Panc1 (cell line): ENCODE data around the gene CLIP4. TPM values are rescaled to one million over a fixed set of nuclear protein-coding genes. Genes with fewer than 3 reads are reported as not detected.

Source experiments
- ATAC-seq: fragments of 200-7000 bp; cut with Tn5 transposase; 2 replicates; pipeline ENCODE4 v1.9.1; 2020; ENCODE audit warnings: mild to moderate bottlenecking, moderate library complexity
- BruUV-seq: library from RNA; stranded (reverse); fragments of 400-500 nt; replicated peaks from 2 replicates; lab custom pipeline; 2021; lab: Mats Ljungman, UMichigan
- CTCF ChIA-PET: fragments of 300-600 bp; sonication (Branson Sonifier 250); formaldehyde crosslinking; loops from one replicate; lab custom pipeline; 2022; ENCODE audit warnings: antibody characterized with exemption; lab: Charles Lee
- POLR2A ChIA-PET: fragments of 300-600 bp; sonication (Branson Sonifier 250); formaldehyde crosslinking; loops from one replicate; lab custom pipeline; 2022; ENCODE audit warnings: antibody characterized with exemption; lab: Charles Lee
- DNase-seq: peaks from one replicate; pipeline ENCODE4 v3.0.0-alpha.2; 2010; ENCODE audit warnings: low read depth, low spot score
- H3K27ac ChIP-seq: 2 replicates; pipeline ENCODE4 v1.5.1; 2011; ENCODE audit warnings: mild to moderate bottlenecking, low read length, inconsistent platforms
- H3K27me3 ChIP-seq: fragments of 200-500 bp; sonication (Bioruptor generic); 2 replicates; pipeline ENCODE4 v1.6.0; 2014; ENCODE audit warnings: low read length, inconsistent platforms; ENCODE audit not compliant: control insufficient read depth, insufficient read depth
- H3K36me3 ChIP-seq: fragments of 200-500 bp; sonication (Bioruptor generic); 2 replicates; pipeline ENCODE4 v1.5.1; 2014; ENCODE audit warnings: inconsistent platforms, mild to moderate bottlenecking, low read length, moderate library complexity; ENCODE audit not compliant: control insufficient read depth, insufficient read depth
- H3K4me1 ChIP-seq: 2 replicates; pipeline ENCODE4 v1.5.1; 2011; ENCODE audit warnings: inconsistent platforms, mild to moderate bottlenecking, low read length, moderate library complexity; ENCODE audit not compliant: control insufficient read depth, insufficient read depth
- H3K4me3 ChIP-seq, 2 experiments: 2 replicates each; pipeline ENCODE4 v1.5.1; 2011 to 2012; ENCODE audit warnings: low read depth in 2 of 2, low read length in 2 of 2, mild to moderate bottlenecking in 2 of 2, inconsistent platforms in 1 of 2, moderate library complexity in 1 of 2
- H3K9me3 ChIP-seq: fragments of 200-500 bp; sonication (Bioruptor generic); 2 replicates; pipeline ENCODE4 v1.5.1; 2014; ENCODE audit warnings: low read depth, mild to moderate bottlenecking, inconsistent platforms, low read length, moderate library complexity; ENCODE audit not compliant: control insufficient read depth, insufficient read depth
- CTCF ChIP-seq: fragments of 450-650 bp; IDR thresholded peaks from 2 replicates; pipeline ENCODE4 v1.5.1; 2017; ENCODE audit warnings: mild to moderate bottlenecking
- POLR2AphosphoS5 ChIP-seq: IDR thresholded peaks from 2 replicates; pipeline ENCODE4 v1.6.1; 2012; ENCODE audit warnings: mild to moderate bottlenecking, low read depth, low read length, moderate library complexity
- REST ChIP-seq, 2 experiments: IDR thresholded peaks; 2 replicates each; pipeline ENCODE4 v1.6.1; 2011 to 2012; ENCODE audit warnings: low read depth in 2 of 2, control low read depth in 1 of 2, low read length in 1 of 2, mild to moderate bottlenecking in 1 of 2, moderate library complexity in 1 of 2; ENCODE audit not compliant: insufficient read depth in 1 of 2
- SIN3A ChIP-seq: IDR thresholded peaks from 2 replicates; pipeline ENCODE4 v1.6.1; 2012; ENCODE audit warnings: low read depth, mild to moderate bottlenecking, low read length, moderate library complexity, borderline replicate concordance; ENCODE audit not compliant: insufficient read depth
- TCF7L2 ChIP-seq: IDR thresholded peaks from 2 replicates; pipeline ENCODE4 v1.6.1; 2011; ENCODE audit warnings: mild to moderate bottlenecking, low read depth, low read length, inconsistent platforms
- in situ Hi-C: cut with HindIII; loops from 2 replicates; pipeline ENCODE4 v1.10.0; 2016; ENCODE audit warnings: low sequenced_read_pairs, low pct_unique_long_range_greater_than_20kb
- intact Hi-C: fragments of 100-400 bp; cut with micrococcal nuclease; formaldehyde crosslinking; loops from one replicate; pipeline ENCODE4 v1.10.0; 2022; ENCODE audit not compliant: unreplicated experiment
- total RNA-seq: library from RNA; stranded (reverse); gene quantifications from one replicate; pipeline ENCODE4 v1.2.1, GENCODE V29; 2021; ENCODE audit not compliant: unreplicated experiment

Gene CLIP4
- total RNA-seq, 1 experiment from 2014 or later, result 43.0 TPM

GRCh38 chr2:29223257-29223656 is 108.0 kb downstream of the CLIP4 start:
- no peak for TF ChIP-seq POLR2AphosphoS5
- TF ChIP-seq CTCF, result no peak
- no peak for TF ChIP-seq REST (IDR thresholded peaks at IDR 0.05; ENCODE audit: insufficient read depth in 1 of 2, low read depth in 2 of 2, low read length in 1 of 2)
- TF ChIP-seq SIN3A, result no peak
- TF ChIP-seq TCF7L2, result no peak
- in situ Hi-C loops (no loop called here), intact Hi-C loops (no loop called here)
- H3K9me3 ChIP-seq, result no peaks in the 10 kb centered on the region
- no peak overlapping the region for H3K27ac ChIP-seq
- no TSS peak for BruUV-seq
- H3K4me1 ChIP-seq, result no peaks in the 10 kb centered on the region
- no peaks in the 10 kb centered on the region for H3K36me3 ChIP-seq
- ChIA-PET POLR2A (no interaction called here), CTCF (no interaction called here)
- no peak overlapping the region for H3K4me3 ChIP-seq
- peaks cover 2% of the 10 kb centered on the region for H3K27me3 ChIP-seq
- DNase-seq (no peak), ATAC-seq (no peak)

GRCh38 chr2:29223851-29224692 is 108.9 kb downstream of the CLIP4 start:
- intact Hi-C loops, result no loop called here
- DNase-seq (no peak), ATAC-seq (no peak)
- Histone ChIP-seq H3K9me3 (no peaks in the 10 kb centered on the region), H3K27ac (no peak overlapping the region), H3K27me3 (peaks cover 2% of the 10 kb centered on the region), H3K36me3 (no peaks in the 10 kb centered on the region), H3K4me1 (no peaks in the 10 kb centered on the region), H3K4me3 (no peak overlapping the region)
- ChIA-PET POLR2A (interaction anchor here (0.5 kb wide), 1 partner anchor 810 kb away, joined by 6 read pairs; no protein-coding TSS in a partner anchor), CTCF (no interaction called here)
- BruUV-seq, result no TSS peak
- in situ Hi-C loops, result no loop called here
- TF ChIP-seq TCF7L2, result no peak
- TF ChIP-seq CTCF, result no peak
- TF ChIP-seq REST (IDR thresholded peaks at IDR 0.05; ENCODE audit: insufficient read depth in 1 of 2, low read depth in 2 of 2, low read length in 1 of 2), result no peak
- no peak for TF ChIP-seq SIN3A
- TF ChIP-seq POLR2AphosphoS5, result no peak
